Kidney capillary endothelial cell (primary cell): Measurements from ENCODE around the gene SLC16A5.

Experiments used
- DNase-seq: peaks from one replicate; pipeline ENCODE4 v3.0.0-alpha.2; 2018; ENCODE audit warnings: low spot score

SLC16A5 gene

GRCh38 chr17:75086496-75087181, 1.1 kb upstream of the SLC16A5 start:
- DNase-seq: no peak

GRCh38 chr17:75087182-75087557, 584 bp upstream of the SLC16A5 start:
- no peak for DNase-seq

GRCh38 chr17:75088465-75089417, 987 bp downstream of the SLC16A5 start:
- DNase-seq: no peak

- no peak for DNase-seq
Observed at GRCh38 chr17:75090871-75091854, 3.4 kb downstream of the SLC16A5 start.

GRCh38 chr17:75091855-75092327, 4.1 kb downstream of the SLC16A5 start:
- no peak for DNase-seq

- no peak for DNase-seq
Observed at GRCh38 chr17:75093548-75094158, 5.9 kb downstream of the SLC16A5 start.

- no peak for DNase-seq
Observed at GRCh38 chr17:75094871-75095399, 7.2 kb downstream of the SLC16A5 start.

GRCh38 chr17:75096082-75096625, 8.4 kb downstream of the SLC16A5 start:
- DNase-seq: peak; percentile 93

GRCh38 chr17:75097865-75098264, 10.1 kb downstream of the SLC16A5 start:
- no peak for DNase-seq

GRCh38 chr17:75098861-75099260, 11.1 kb downstream of the SLC16A5 start:
- DNase-seq: no peak

GRCh38 chr17:75099881-75100595, 12.3 kb downstream of the SLC16A5 start:
- no peak for DNase-seq

GRCh38 chr17:75102385-75102821, 14.6 kb downstream of the SLC16A5 start:
- no peak for DNase-seq

GRCh38 chr17:75103601-75104554, 16.1 kb downstream of the SLC16A5 start:
- no peak for DNase-seq

GRCh38 chr17:75105126-75106080, 17.6 kb downstream of the SLC16A5 start:
- DNase-seq: peak; percentile 64

- no peak for DNase-seq
Observed at GRCh38 chr17:75108193-75108592, 20.4 kb downstream of the SLC16A5 start.

GRCh38 chr17:75109046-75109406, 21.3 kb downstream of the SLC16A5 start:
- DNase-seq: no peak

GRCh38 chr17:75109407-75110233, 21.9 kb downstream of the SLC16A5 start, which contains the start of gene ARMC7:
Gene ARMC7, plus strand, starts transcription at chr17:75109969. Its CDS starts 320 bp downstream, at chr17:75110289.
- peak; percentile 88 for DNase-seq
